ENCODE results near the gene GPC5. TPM values are rescaled to one million over a fixed set of nuclear protein-coding genes. Genes with fewer than 3 reads are reported as not detected.

Gene GPC5
- total and polyA plus RNA-seq, 2 of the 13 experiments (the other 11 are each of a cell fraction or from before 2014, with no cell fraction given) = 0.02 to 0.07 TPM

DNA sequence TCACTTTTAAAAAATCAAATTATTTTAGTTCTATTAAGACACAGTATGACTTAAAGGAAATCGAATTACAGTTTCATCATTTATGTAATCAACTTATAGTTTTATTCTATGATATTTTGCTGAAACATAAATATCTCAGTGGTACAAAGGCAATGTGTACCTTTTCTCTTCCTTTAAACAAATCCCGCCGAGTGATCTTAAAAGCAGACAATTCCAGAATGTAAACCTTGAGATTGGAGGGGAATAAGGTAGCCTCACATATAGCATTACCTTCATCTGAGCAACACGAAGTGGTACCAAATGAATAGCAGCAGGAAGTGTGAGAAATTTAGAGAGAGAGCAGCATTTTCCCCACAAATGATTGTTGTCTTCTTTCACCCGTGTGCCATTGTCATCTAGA, 986.0 kb downstream of the GPC5 start:
- no peak overlapping the region for H2AFZ ChIP-seq (ENCODE audit: low read length)
- ChIA-PET POLR2A (no interaction called here), CTCF (ENCODE audit: low intra/inter-chr PET ratio, low total read pairs) (no interaction called here)
- no peak overlapping the region for H3K4me3 ChIP-seq (replicated peaks in 1 of 3; ENCODE audit: insufficient read depth in 1 of 3, low read depth in 2 of 3, low read length in 3 of 3)
- FAIRE-seq (no peak), ATAC-seq (no peak), DNase-seq (ENCODE audit: low spot score) (no peak)
- under 1% methylated on average over 5 of the region's 5 CpGs for WGBS (ENCODE audit: low lambda C conversion rate)
- no peak overlapping the region for H3K9ac ChIP-seq (ENCODE audit: insufficient read depth, low read depth, low read length)
- no peaks in the 10 kb centered on the region; a peak in 2 of 5 replicates for H3K27me3 ChIP-seq (ENCODE audit: control insufficient read depth in 1 of 2, insufficient read depth in 2 of 2, low read length in 2 of 2)
- intact Hi-C loops (cut with micrococcal nuclease; ENCODE audit: unreplicated experiment) = no loop called here
- H4K20me1 ChIP-seq (ENCODE audit: insufficient read depth, low read length) = no peaks in the 10 kb centered on the region
- TF ChIP-seq, protein P1, sequence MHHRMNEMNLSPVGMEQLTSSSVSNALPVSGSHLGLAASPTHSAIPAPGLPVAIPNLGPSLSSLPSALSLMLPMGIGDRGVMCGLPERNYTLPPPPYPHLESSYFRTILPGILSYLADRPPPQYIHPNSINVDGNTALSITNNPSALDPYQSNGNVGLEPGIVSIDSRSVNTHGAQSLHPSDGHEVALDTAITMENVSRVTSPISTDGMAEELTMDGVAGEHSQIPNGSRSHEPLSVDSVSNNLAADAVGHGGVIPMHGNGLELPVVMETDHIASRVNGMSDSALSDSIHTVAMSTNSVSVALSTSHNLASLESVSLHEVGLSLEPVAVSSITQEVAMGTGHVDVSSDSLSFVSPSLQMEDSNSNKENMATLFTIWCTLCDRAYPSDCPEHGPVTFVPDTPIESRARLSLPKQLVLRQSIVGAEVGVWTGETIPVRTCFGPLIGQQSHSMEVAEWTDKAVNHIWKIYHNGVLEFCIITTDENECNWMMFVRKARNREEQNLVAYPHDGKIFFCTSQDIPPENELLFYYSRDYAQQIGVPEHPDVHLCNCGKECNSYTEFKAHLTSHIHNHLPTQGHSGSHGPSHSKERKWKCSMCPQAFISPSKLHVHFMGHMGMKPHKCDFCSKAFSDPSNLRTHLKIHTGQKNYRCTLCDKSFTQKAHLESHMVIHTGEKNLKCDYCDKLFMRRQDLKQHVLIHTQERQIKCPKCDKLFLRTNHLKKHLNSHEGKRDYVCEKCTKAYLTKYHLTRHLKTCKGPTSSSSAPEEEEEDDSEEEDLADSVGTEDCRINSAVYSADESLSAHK (CRISPR knock-in tag; IDR thresholded peaks at IDR 0.05; ENCODE audit: borderline replicate concordance) = no peak
- in situ Hi-C loops (cut with HindIII; ENCODE audit: extremely low pct_ligation_motif_present, low pct_unique_long_range_greater_than_20kb) = no loop called here
- no peaks in the 10 kb centered on the region for H3K4me1 ChIP-seq (ENCODE audit: insufficient read depth, low read length)
- H3K27ac ChIP-seq (ENCODE audit: extremely low read length, insufficient read depth, low read length) = no peak overlapping the region
- BruUV-seq (replicated peaks) = no TSS peak
- no peaks in the 10 kb centered on the region for H3K36me3 ChIP-seq (replicated peaks in 1 of 2; ENCODE audit: control insufficient read depth in 1 of 2, insufficient read depth in 2 of 2, low read length in 2 of 2)
- H3K4me2 ChIP-seq (ENCODE audit: low read depth, low read length) = no peak overlapping the region
- no peaks in the 10 kb centered on the region for H3K79me2 ChIP-seq (ENCODE audit: insufficient read depth, low read length)
- H3K9me3 ChIP-seq (ENCODE audit: low read length) = no peaks in the 10 kb centered on the region

DNA sequence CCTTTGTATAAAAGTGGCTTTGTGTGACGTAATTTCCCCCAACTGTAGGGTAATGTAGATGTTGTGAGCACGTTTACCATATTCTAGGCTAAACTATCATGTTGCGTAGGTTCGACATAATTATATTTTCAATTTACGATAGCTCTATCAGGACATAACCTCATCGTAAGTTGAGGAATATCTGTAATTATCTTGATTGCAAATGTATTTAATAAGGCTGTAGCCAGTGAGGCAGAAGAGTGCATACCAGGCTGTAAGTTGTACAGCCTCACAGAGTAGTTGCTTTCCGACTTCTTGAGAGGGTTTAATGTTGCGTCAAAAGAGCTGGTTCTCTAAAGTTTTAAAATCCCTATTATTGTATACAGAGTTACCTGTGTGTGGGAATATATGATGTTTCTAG, 988.8 kb downstream of the GPC5 start:
- no peak for ATAC-seq
- in situ Hi-C loops (cut with HindIII; ENCODE audit: extremely low pct_ligation_motif_present, low pct_unique_long_range_greater_than_20kb) (no loop called here), intact Hi-C loops (cut with micrococcal nuclease; ENCODE audit: unreplicated experiment) (no loop called here)
- FAIRE-seq = no peak
- H3K4me1 ChIP-seq (ENCODE audit: insufficient read depth, low read length) = no peaks in the 10 kb centered on the region
- H3K4me3 ChIP-seq (replicated peaks in 1 of 3; ENCODE audit: insufficient read depth in 1 of 3, low read depth in 2 of 3, low read length in 3 of 3) = no peak overlapping the region
- no TSS peak for BruUV-seq (replicated peaks)
- no peaks in the 10 kb centered on the region; a peak in 2 of 5 replicates for H3K27me3 ChIP-seq (ENCODE audit: control insufficient read depth in 1 of 2, insufficient read depth in 2 of 2, low read length in 2 of 2)
- H2AFZ ChIP-seq (ENCODE audit: low read length) = no peak overlapping the region
- TF ChIP-seq SCMH1 (CRISPR knock-in tag; IDR thresholded peaks at IDR 0.05; ENCODE audit: borderline replicate concordance) = no peak
- peak; percentile 43; the same call in 1 of the 2 replicates for TF ChIP-seq CREB1 (IDR thresholded peaks at IDR 0.05)
- TF ChIP-seq CREB1 (CRISPR knock-in tag; IDR thresholded peaks at IDR 0.05) = no peak
- no peaks in the 10 kb centered on the region for H3K9me3 ChIP-seq (ENCODE audit: low read length)
- ChIA-PET CTCF (ENCODE audit: low intra/inter-chr PET ratio, low total read pairs) (no interaction called here), POLR2A (no interaction called here)
- H4K20me1 ChIP-seq (ENCODE audit: insufficient read depth, low read length) = no peaks in the 10 kb centered on the region
- no peaks in the 10 kb centered on the region for H3K36me3 ChIP-seq (replicated peaks in 1 of 2; ENCODE audit: control insufficient read depth in 1 of 2, insufficient read depth in 2 of 2, low read length in 2 of 2)
- DNase-seq (ENCODE audit: low spot score) = no peak
- no peak overlapping the region for H3K9ac ChIP-seq (ENCODE audit: insufficient read depth, low read depth, low read length)
- 38% methylated on average over 8 of the region's 8 CpGs for WGBS (ENCODE audit: low lambda C conversion rate)
- H3K27ac ChIP-seq (ENCODE audit: extremely low read length, insufficient read depth, low read length) = no peak overlapping the region
- H3K79me2 ChIP-seq (ENCODE audit: insufficient read depth, low read length) = no peaks in the 10 kb centered on the region
- H3K4me2 ChIP-seq (ENCODE audit: low read depth, low read length) = no peak overlapping the region

Data from HepG2 (cell line).